Activated CD8-positive, alpha-beta T cell treated with anti-CD3 and anti-CD28 coated beads for 36 hours (primary cell): ENCODE measurements around the gene NUMB. TPM values are rescaled to one million over a fixed set of nuclear protein-coding genes. Genes with fewer than 3 reads are reported as not detected.
"Not testable (repeated sequence)": the region's sequence is repeated elsewhere in the genome, so short reads cannot be mapped to it uniquely, and the experiment has no call there.

Source experiments
- ATAC-seq: fragments of 200-7000 bp; cut with Tn5 transposase; one replicate; pipeline ENCODE4 v1.10.0; 2021; ENCODE audit warnings: mild to moderate bottlenecking, moderate library complexity
- CTCF ChIA-PET: fragments of 350-600 bp; sonication (Branson Sonifier 250); formaldehyde crosslinking; loops from one replicate; lab custom pipeline; 2021; ENCODE audit warnings: antibody characterized with exemption; lab: Charles Lee
- POLR2A ChIA-PET: fragments of 350-600 bp; sonication (Branson Sonifier 250); formaldehyde crosslinking; loops from one replicate; lab custom pipeline; 2021; ENCODE audit warnings: antibody characterized with exemption; lab: Charles Lee
- DNase-seq: peaks from one replicate; pipeline ENCODE4 v3.0.0-alpha.2; 2020
- H3K27ac Mint-ChIP-seq: one replicate; pipeline ENCODE4 v1.8.0; 2021; ENCODE audit warnings: mild to moderate bottlenecking, mixed read lengths
- H3K27me3 Mint-ChIP-seq: one replicate; pipeline ENCODE4 v1.8.0; 2021; ENCODE audit warnings: mixed read lengths
- H3K36me3 Mint-ChIP-seq: one replicate; pipeline ENCODE4 v1.8.0; 2021; ENCODE audit warnings: low read depth, mixed read lengths
- H3K4me1 Mint-ChIP-seq: one replicate; pipeline ENCODE4 v1.8.0; 2021; ENCODE audit warnings: low read depth, mixed read lengths
- H3K4me3 Mint-ChIP-seq: one replicate; pipeline ENCODE4 v1.8.0; 2021; ENCODE audit warnings: mild to moderate bottlenecking, moderate library complexity, mixed read lengths
- H3K9me3 Mint-ChIP-seq: one replicate; pipeline ENCODE4 v1.8.0; 2021; ENCODE audit warnings: mixed read lengths
- intact Hi-C: fragments of 100-400 bp; cut with micrococcal nuclease; formaldehyde crosslinking; loops from one replicate; pipeline ENCODE4 v1.10.0; 2022
- total RNA-seq, 2 experiments: library from RNA; stranded (reverse); gene quantifications; one replicate each; pipeline ENCODE4 v1.2.3, GENCODE V29; 2021
- TF ChIP-seq, protein P1 (sequence below): fragments of 200-600 bp; IDR thresholded peaks from one replicate; pipeline ENCODE4 v1.8.0; 2022; ENCODE audit warnings: antibody characterized with exemption, mild to moderate bottlenecking

Gene NUMB
- total RNA-seq, 2 experiments from 2014 or later = 31.8 to 33.0 TPM

DNA sequence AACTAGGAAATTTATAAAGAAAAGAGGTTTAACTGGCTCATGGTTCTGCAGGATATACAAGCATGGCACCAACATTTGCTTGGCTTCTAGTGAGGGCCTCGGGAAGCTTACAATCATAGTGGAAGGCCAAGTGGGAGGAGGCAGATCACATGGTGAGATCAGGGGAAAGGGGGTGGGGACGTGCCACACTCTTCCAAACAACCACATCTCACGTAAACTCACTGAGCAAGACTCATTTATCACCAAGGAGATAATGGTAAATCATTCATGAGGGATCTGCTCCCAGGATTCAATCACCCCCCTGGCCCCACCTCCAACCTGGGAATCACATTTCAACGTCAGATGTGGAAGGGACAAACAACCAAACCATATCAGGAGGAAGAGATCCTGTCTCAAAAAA, 35.8 kb downstream of the NUMB start:
- Mint-ChIP-seq H3K27ac (no peak overlapping the region), H3K9me3 (no peaks in the 10 kb centered on the region), H3K4me1 (peaks cover 15% of the 10 kb centered on the region), H3K36me3 (peaks cover 10% of the 10 kb centered on the region), H3K27me3 (no peaks in the 10 kb centered on the region), H3K4me3 (no peak overlapping the region)
- TF ChIP-seq, protein P1, sequence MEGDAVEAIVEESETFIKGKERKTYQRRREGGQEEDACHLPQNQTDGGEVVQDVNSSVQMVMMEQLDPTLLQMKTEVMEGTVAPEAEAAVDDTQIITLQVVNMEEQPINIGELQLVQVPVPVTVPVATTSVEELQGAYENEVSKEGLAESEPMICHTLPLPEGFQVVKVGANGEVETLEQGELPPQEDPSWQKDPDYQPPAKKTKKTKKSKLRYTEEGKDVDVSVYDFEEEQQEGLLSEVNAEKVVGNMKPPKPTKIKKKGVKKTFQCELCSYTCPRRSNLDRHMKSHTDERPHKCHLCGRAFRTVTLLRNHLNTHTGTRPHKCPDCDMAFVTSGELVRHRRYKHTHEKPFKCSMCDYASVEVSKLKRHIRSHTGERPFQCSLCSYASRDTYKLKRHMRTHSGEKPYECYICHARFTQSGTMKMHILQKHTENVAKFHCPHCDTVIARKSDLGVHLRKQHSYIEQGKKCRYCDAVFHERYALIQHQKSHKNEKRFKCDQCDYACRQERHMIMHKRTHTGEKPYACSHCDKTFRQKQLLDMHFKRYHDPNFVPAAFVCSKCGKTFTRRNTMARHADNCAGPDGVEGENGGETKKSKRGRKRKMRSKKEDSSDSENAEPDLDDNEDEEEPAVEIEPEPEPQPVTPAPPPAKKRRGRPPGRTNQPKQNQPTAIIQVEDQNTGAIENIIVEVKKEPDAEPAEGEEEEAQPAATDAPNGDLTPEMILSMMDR = no peak
- CTCF ChIA-PET = interaction anchor here (0.6 to 1.1 kb wide), 3 partner anchors 41 to 128 kb away, joined by 3 to 4 read pairs (median 4); no protein-coding TSS in a partner anchor
- POLR2A ChIA-PET = interaction anchor here (0.5 kb wide), 1 partner anchor 255 kb away, joined by 3 read pairs; no protein-coding TSS in a partner anchor
- intact Hi-C loops = no loop called here
- ATAC-seq (no peak), DNase-seq (no peak)

DNA sequence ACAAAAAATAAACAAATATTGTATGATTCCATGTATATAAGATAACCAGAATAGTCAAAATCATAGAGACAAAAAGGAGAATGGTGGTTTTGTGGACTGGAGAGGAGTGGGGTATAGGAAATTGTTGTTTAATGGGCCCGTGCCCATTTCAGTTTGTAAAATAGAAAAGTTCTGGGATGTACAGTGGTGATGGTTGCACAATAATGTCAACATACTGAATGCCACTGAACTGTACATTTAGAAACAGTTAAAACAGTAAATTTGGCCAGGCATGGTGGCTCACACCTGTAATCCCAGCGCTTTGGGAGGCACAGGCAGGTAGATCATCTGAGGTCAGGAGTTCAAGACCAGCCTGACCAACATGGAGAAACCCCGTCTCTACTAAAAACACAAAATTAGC, 40.1 kb downstream of the NUMB start:
- Mint-ChIP-seq H3K9me3 (no peaks in the 10 kb centered on the region), H3K36me3 (peaks cover 10% of the 10 kb centered on the region), H3K4me1 (peaks cover 11% of the 10 kb centered on the region), H3K27ac (no peak overlapping the region), H3K4me3 (no peak overlapping the region), H3K27me3 (no peaks in the 10 kb centered on the region)
- intact Hi-C loops = no loop called here
- ATAC-seq (no peak), DNase-seq (no peak)
- ChIA-PET CTCF (no interaction called here), POLR2A (interaction anchor here (1.3 kb wide), 1 partner anchor 11 kb away, joined by 3 read pairs; no protein-coding TSS in a partner anchor)
- TF ChIP-seq, protein P1 = no peak

DNA sequence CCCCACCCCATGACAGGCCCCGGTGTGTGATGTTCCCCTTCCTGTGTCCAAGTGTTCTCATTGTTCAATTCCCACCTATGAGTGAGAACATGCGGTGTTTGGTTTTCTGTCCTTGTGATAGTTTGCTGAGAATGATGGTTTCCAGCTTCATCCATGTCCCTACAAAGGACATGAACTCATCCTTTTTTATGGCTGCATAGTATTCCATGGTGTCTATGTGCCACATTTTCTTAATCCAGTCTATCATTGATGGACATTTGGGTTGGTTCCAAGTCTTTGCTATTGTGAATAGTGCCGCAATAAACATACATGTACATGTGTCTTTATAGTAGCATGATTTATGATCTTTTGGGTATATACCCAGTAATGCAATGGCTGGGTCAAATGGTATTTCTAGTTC, 52.1 kb downstream of the NUMB start:
- CTCF ChIA-PET, DNase-seq: not testable (repeated sequence)

DNA sequence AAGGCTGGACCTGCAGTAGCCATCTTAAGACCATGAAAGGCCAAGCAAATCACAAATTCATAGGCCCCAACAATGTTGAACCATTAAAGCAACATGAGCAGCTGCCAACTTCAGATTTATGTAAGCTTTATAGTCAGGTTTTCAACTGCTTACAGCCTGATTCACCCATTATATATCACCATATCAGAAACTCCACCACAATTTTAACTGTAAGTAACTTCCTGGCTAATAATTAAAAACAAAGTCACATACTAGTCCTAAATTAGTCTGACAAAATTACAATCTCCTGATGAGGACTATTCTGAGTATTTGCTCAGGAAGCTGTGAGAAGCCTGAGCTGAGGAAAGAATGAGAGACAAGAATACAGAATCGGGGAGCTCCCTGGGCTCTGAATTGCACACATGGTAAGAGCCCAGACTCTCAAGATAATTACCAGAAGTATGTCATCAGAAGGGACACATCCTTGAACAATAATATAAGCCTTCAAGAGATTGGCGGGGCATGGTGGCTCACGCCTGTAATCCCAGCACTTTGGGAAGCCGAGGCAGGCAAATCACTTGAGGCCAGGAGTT, 55.1 kb downstream of the NUMB start:
- H3K4me1 Mint-ChIP-seq = peaks cover 2% of the 10 kb centered on the region
- intact Hi-C loops = no loop called here
- POLR2A ChIA-PET = no interaction called here
- H3K36me3 Mint-ChIP-seq = peaks cover 11% of the 10 kb centered on the region
- no peak overlapping the region for H3K27ac Mint-ChIP-seq
- TF ChIP-seq, protein P1 = no peak
- CTCF ChIA-PET = interaction anchor here (0.6 to 0.9 kb wide), 2 partner anchors 40 to 108 kb away, joined by 3 to 4 read pairs; no protein-coding TSS in a partner anchor
- no peaks in the 10 kb centered on the region for H3K9me3 Mint-ChIP-seq
- H3K27me3 Mint-ChIP-seq = no peaks in the 10 kb centered on the region
- no peak overlapping the region for H3K4me3 Mint-ChIP-seq
- no peak for DNase-seq
- ATAC-seq = no peak

More for the DNA sequence above, 52.1 kb downstream of the NUMB start:
- H3K4me1 Mint-ChIP-seq, H3K27ac Mint-ChIP-seq, H3K27me3 Mint-ChIP-seq, intact Hi-C loops, POLR2A ChIA-PET, H3K4me3 Mint-ChIP-seq, ATAC-seq, H3K9me3 Mint-ChIP-seq: not testable (repeated sequence)
- peaks cover 19% of the 10 kb centered on the region for H3K36me3 Mint-ChIP-seq

DNA sequence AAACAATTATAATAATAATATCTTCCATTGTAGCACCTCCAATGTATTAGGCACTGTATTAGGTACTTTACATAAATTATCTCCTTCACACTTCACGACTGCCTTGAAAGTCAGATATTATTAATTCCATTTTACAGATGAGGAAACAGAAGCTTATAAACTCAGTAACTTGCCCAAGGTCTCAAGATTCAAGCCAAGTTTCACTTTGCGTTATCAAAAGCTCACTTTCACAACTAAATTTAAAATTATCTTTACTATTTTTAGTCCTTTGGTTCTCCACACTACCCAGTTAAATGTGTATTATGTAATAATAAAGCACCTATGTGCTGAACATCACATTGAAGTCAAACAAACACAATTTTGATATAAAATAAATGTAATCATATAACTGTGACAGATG, 55.8 kb downstream of the NUMB start:
- TF ChIP-seq, protein P1 = no peak
- POLR2A ChIA-PET = no interaction called here
- Mint-ChIP-seq H3K4me1 (peaks cover 2% of the 10 kb centered on the region), H3K27me3 (no peaks in the 10 kb centered on the region), H3K9me3 (no peaks in the 10 kb centered on the region), H3K36me3 (peaks cover 8% of the 10 kb centered on the region), H3K27ac (no peak overlapping the region), H3K4me3 (no peak overlapping the region)
- intact Hi-C loops = no loop called here
- CTCF ChIA-PET = interaction anchor here (0.6 to 0.9 kb wide), 2 partner anchors 41 to 107 kb away, joined by 3 to 4 read pairs; no protein-coding TSS in a partner anchor
- DNase-seq = no peak
- no peak for ATAC-seq
